GM23338 (cell line): ENCODE data around the gene PLXNA2. TPM values are rescaled to one million over a fixed set of nuclear protein-coding genes. Genes with fewer than 3 reads are reported as not detected.

ENCODE experiments used
- ATAC-seq: fragments of 200-7000 bp; cut with Tn5 transposase; 3 replicates; pipeline ENCODE4 v1.9.1; 2020
- DNase-seq: peaks from one replicate; pipeline ENCODE4 v3.0.0-alpha.2; 2015; ENCODE audit warnings: low spot score
- H2AFZ ChIP-seq: fragments of 200-600 bp; sonication (generic); 2 replicates; pipeline ENCODE4 v1.8.0; 2016; ENCODE audit warnings: antibody characterized with exemption, mild to moderate bottlenecking, moderate library complexity
- H3F3A ChIP-seq: fragments of 200-600 bp; sonication (generic); replicated peaks from 2 replicates; pipeline ENCODE4 v1.8.0; 2017; ENCODE audit warnings: antibody characterized with exemption, mixed run types, low read depth
- H3K27ac ChIP-seq: fragments of 200-600 bp; sonication (generic); 2 replicates; pipeline ENCODE4 v1.6.1; 2016; ENCODE audit warnings: low read depth
- H3K27me3 ChIP-seq: fragments of 200-600 bp; sonication (generic); 2 replicates; pipeline ENCODE4 v1.8.0; 2016; ENCODE audit warnings: mild to moderate bottlenecking, mixed run types, moderate library complexity; ENCODE audit not compliant: insufficient read depth
- H3K36me3 ChIP-seq: fragments of 200-600 bp; sonication (generic); 2 replicates; pipeline ENCODE4 v1.8.0; 2016; ENCODE audit warnings: mild to moderate bottlenecking; ENCODE audit not compliant: insufficient read depth
- H3K4me1 ChIP-seq: fragments of 200-600 bp; sonication (generic); 2 replicates; pipeline ENCODE4 v1.8.0; 2016; ENCODE audit warnings: mild to moderate bottlenecking, moderate library complexity; ENCODE audit not compliant: insufficient read depth
- H3K4me2 ChIP-seq: fragments of 200-600 bp; sonication (generic); 2 replicates; pipeline ENCODE4 v1.7.1; 2017; ENCODE audit warnings: mixed run types
- H3K4me3 ChIP-seq: fragments of 200-600 bp; sonication (generic); 2 replicates; pipeline ENCODE4 v1.6.1; 2016; ENCODE audit warnings: mixed run types
- H3K79me2 ChIP-seq: fragments of 200-600 bp; sonication (generic); replicated peaks from 2 replicates; pipeline ENCODE4 v1.8.0; 2017; ENCODE audit warnings: mild to moderate bottlenecking; ENCODE audit not compliant: insufficient read depth
- H3K9me2 ChIP-seq: fragments of 200-600 bp; sonication (generic); 2 replicates; pipeline ENCODE4 v1.8.0; 2017; ENCODE audit not compliant: insufficient read depth
- H4K20me1 ChIP-seq: fragments of 200-600 bp; sonication (generic); replicated peaks from 2 replicates; pipeline ENCODE4 v1.8.0; 2017; ENCODE audit warnings: mild to moderate bottlenecking; ENCODE audit not compliant: insufficient read depth
- H3K27ac Mint-ChIP-seq: 2 replicates; pipeline ENCODE4 v1.8.0; 2020; ENCODE audit warnings: inconsistent platforms, mild to moderate bottlenecking, moderate library complexity, mixed read lengths
- H3K27me3 Mint-ChIP-seq: 3 replicates; pipeline ENCODE4 v1.8.0; 2022; ENCODE audit warnings: low read depth, mild to moderate bottlenecking, moderate library complexity, mixed read lengths, inconsistent platforms; ENCODE audit not compliant: insufficient read depth, poor library complexity
- H3K36me3 Mint-ChIP-seq: 3 replicates; pipeline ENCODE4 v1.8.0; 2021; ENCODE audit warnings: low read depth, mild to moderate bottlenecking, inconsistent platforms, moderate library complexity, mixed read lengths
- H3K4me1 Mint-ChIP-seq: 3 replicates; pipeline ENCODE4 v1.8.0; 2020; ENCODE audit warnings: mild to moderate bottlenecking, inconsistent platforms, mixed read lengths
- H3K4me3 Mint-ChIP-seq: 3 replicates; pipeline ENCODE4 v1.8.0; 2021; ENCODE audit warnings: moderate library complexity, mild to moderate bottlenecking, inconsistent platforms, mixed read lengths
- H3K9me3 Mint-ChIP-seq: 3 replicates; pipeline ENCODE4 v1.8.0; 2020; ENCODE audit warnings: moderate library complexity, mild to moderate bottlenecking, inconsistent platforms, mixed read lengths
- CREB1 ChIP-seq: fragments of 250-450 bp; sonication (Bioruptor Pico); IDR thresholded peaks from 2 replicates; pipeline ENCODE4 v1.5.0; 2020; ENCODE audit warnings: low read depth, mild to moderate bottlenecking, moderate library complexity
- JUNB ChIP-seq: IDR thresholded peaks from one replicate; pipeline ENCODE4 v1.6.1; 2016; ENCODE audit warnings: antibody characterized with exemption; ENCODE audit not compliant: unreplicated experiment
- NANOG ChIP-seq: IDR thresholded peaks from 2 replicates; pipeline ENCODE4 v1.6.1; 2016; ENCODE audit warnings: antibody characterized with exemption, borderline replicate concordance
- POLR2AphosphoS5 ChIP-seq: IDR thresholded peaks from 2 replicates; pipeline ENCODE4 v1.6.1; 2016; ENCODE audit warnings: antibody characterized with exemption, low read depth
- STAT1 ChIP-seq: IDR thresholded peaks from one replicate; pipeline ENCODE4 v1.6.1; 2016; ENCODE audit warnings: antibody characterized with exemption; ENCODE audit not compliant: unreplicated experiment
- polyA plus RNA-seq: library from polyadenylated mRNA; unstranded; fragments of >200 nt; fragmentation: Nextera tagmentation; extraction: Ambion mirVana; gene quantifications from 2 replicates; pipeline ENCODE4 v1.2.1, GENCODE V29; 2016
- total RNA-seq: library from RNA; depleted of rRNA; stranded (reverse); fragments of >200 nt; shearing (Covaris generic); gene quantifications from 2 replicates; pipeline ENCODE4 v1.2.3, GENCODE V29; 2014
- TF ChIP-seq, protein P1 (sequence below): IDR thresholded peaks from one replicate; pipeline ENCODE4 v1.6.1; 2018; ENCODE audit warnings: antibody characterized with exemption; ENCODE audit not compliant: unreplicated experiment
- TF ChIP-seq, protein P2 (sequence below): fragments of 250-450 bp; sonication (Bioruptor Pico); IDR thresholded peaks from 2 replicates; pipeline ENCODE4 v1.5.0; 2020; ENCODE audit warnings: mild to moderate bottlenecking, moderate library complexity
- TF ChIP-seq, protein P3 (sequence below), 2 experiments: fragments of 200-600 bp in 1 of 2; sonication (generic) in 1 of 2; conservative IDR thresholded peaks; 2 replicates each; pipeline versions ENCODE4 v1.5.1 to v1.6.1; 2016 to 2017; ENCODE audit warnings: antibody characterized with exemption in 2 of 2, low read depth in 2 of 2, mild to moderate bottlenecking in 2 of 2, moderate library complexity in 1 of 2

Gene PLXNA2
- total and polyA plus RNA-seq, 2 experiments from 2014 or later = 0.40 to 1.8 TPM

DNA sequence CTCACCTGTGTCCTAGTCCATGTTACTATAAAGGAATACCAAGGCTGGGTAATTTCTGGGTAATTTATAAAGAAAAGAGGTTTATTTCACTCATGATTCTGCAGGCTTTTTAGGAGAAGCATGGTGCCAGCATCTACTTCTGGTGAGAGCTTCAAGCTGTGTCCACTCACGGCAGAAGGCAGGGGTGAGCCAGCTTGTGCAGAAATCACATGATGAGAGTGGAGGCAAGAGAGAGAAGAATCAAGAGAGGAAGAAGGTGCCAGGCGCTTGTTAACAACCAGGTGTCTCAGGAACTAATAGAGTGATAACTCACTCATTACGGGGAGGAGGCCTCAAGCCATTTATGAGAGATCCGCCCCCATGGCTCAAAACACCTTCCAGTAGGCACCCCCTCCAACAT lies 265.7 kb downstream of the PLXNA2 start:
- no peaks in the 10 kb centered on the region for H3K36me3 Mint-ChIP-seq

More for the DNA sequence above, 265.7 kb downstream of the PLXNA2 start:
- no peaks in the 10 kb centered on the region for H3K9me2 ChIP-seq
- no peak overlapping the region for H3K27ac ChIP-seq
- Mint-ChIP-seq H3K4me3 (no peak overlapping the region), H3K9me3 (no peaks in the 10 kb centered on the region), H3K27ac (no peak overlapping the region), H3K27me3 (peaks cover 2% of the 10 kb centered on the region), H3K4me1 (no peaks in the 10 kb centered on the region)
- no peak overlapping the region for H3K4me2 ChIP-seq
- no peaks in the 10 kb centered on the region for H3K4me1 ChIP-seq
- H3K4me3 ChIP-seq = no peak overlapping the region
- H3K27me3 ChIP-seq = no peaks in the 10 kb centered on the region
- H4K20me1 ChIP-seq = no peaks in the 10 kb centered on the region
- ATAC-seq (no peak), DNase-seq (no peak)
- no peaks in the 10 kb centered on the region for H3K36me3 ChIP-seq
- H3K79me2 ChIP-seq = no peaks in the 10 kb centered on the region
- H3F3A ChIP-seq = no peaks in the 10 kb centered on the region
- H2AFZ ChIP-seq = 0 out of 2 replicates have a peak overlapping the region, but pooled peaks have one; percentile 40
- TF ChIP-seq NANOG = no peak
- no peak for TF ChIP-seq POLR2AphosphoS5
- no peak for TF ChIP-seq STAT1
- TF ChIP-seq CREB1 (CRISPR knock-in tag) = no peak
- no peak for TF ChIP-seq JUNB
- TF ChIP-seq, protein P1, sequence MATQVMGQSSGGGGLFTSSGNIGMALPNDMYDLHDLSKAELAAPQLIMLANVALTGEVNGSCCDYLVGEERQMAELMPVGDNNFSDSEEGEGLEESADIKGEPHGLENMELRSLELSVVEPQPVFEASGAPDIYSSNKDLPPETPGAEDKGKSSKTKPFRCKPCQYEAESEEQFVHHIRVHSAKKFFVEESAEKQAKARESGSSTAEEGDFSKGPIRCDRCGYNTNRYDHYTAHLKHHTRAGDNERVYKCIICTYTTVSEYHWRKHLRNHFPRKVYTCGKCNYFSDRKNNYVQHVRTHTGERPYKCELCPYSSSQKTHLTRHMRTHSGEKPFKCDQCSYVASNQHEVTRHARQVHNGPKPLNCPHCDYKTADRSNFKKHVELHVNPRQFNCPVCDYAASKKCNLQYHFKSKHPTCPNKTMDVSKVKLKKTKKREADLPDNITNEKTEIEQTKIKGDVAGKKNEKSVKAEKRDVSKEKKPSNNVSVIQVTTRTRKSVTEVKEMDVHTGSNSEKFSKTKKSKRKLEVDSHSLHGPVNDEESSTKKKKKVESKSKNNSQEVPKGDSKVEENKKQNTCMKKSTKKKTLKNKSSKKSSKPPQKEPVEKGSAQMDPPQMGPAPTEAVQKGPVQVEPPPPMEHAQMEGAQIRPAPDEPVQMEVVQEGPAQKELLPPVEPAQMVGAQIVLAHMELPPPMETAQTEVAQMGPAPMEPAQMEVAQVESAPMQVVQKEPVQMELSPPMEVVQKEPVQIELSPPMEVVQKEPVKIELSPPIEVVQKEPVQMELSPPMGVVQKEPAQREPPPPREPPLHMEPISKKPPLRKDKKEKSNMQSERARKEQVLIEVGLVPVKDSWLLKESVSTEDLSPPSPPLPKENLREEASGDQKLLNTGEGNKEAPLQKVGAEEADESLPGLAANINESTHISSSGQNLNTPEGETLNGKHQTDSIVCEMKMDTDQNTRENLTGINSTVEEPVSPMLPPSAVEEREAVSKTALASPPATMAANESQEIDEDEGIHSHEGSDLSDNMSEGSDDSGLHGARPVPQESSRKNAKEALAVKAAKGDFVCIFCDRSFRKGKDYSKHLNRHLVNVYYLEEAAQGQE = no peak
- TF ChIP-seq, protein P2, sequence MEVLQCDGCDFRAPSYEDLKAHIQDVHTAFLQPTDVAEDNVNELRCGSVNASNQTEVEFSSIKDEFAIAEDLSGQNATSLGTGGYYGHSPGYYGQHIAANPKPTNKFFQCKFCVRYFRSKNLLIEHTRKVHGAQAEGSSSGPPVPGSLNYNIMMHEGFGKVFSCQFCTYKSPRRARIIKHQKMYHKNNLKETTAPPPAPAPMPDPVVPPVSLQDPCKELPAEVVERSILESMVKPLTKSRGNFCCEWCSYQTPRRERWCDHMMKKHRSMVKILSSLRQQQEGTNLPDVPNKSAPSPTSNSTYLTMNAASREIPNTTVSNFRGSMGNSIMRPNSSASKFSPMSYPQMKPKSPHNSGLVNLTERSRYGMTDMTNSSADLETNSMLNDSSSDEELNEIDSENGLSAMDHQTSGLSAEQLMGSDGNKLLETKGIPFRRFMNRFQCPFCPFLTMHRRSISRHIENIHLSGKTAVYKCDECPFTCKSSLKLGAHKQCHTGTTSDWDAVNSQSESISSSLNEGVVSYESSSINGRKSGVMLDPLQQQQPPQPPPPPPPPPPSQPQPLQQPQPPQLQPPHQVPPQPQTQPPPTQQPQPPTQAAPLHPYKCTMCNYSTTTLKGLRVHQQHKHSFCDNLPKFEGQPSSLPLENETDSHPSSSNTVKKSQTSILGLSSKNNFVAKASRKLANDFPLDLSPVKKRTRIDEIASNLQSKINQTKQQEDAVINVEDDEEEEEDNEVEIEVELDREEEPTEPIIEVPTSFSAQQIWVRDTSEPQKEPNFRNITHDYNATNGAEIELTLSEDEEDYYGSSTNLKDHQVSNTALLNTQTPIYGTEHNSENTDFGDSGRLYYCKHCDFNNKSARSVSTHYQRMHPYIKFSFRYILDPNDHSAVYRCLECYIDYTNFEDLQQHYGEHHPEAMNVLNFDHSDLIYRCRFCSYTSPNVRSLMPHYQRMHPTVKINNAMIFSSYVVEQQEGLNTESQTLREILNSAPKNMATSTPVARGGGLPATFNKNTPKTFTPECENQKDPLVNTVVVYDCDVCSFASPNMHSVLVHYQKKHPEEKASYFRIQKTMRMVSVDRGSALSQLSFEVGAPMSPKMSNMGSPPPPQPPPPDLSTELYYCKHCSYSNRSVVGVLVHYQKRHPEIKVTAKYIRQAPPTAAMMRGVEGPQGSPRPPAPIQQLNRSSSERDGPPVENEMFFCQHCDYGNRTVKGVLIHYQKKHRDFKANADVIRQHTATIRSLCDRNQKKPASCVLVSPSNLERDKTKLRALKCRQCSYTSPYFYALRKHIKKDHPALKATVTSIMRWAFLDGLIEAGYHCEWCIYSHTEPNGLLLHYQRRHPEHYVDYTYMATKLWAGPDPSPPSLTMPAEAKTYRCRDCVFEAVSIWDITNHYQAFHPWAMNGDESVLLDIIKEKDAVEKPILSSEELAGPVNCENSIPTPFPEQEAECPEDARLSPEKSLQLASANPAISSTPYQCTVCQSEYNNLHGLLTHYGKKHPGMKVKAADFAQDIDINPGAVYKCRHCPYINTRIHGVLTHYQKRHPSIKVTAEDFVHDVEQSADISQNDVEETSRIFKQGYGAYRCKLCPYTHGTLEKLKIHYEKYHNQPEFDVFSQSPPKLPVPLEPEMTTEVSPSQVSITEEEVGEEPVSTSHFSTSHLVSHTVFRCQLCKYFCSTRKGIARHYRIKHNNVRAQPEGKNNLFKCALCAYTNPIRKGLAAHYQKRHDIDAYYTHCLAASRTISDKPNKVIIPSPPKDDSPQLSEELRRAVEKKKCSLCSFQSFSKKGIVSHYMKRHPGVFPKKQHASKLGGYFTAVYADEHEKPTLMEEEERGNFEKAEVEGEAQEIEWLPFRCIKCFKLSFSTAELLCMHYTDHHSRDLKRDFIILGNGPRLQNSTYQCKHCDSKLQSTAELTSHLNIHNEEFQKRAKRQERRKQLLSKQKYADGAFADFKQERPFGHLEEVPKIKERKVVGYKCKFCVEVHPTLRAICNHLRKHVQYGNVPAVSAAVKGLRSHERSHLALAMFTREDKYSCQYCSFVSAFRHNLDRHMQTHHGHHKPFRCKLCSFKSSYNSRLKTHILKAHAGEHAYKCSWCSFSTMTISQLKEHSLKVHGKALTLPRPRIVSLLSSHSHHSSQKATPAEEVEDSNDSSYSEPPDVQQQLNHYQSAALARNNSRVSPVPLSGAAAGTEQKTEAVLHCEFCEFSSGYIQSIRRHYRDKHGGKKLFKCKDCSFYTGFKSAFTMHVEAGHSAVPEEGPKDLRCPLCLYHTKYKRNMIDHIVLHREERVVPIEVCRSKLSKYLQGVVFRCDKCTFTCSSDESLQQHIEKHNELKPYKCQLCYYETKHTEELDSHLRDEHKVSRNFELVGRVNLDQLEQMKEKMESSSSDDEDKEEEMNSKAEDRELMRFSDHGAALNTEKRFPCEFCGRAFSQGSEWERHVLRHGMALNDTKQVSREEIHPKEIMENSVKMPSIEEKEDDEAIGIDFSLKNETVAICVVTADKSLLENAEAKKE (CRISPR knock-in tag) = no peak
- TF ChIP-seq, protein P3, sequence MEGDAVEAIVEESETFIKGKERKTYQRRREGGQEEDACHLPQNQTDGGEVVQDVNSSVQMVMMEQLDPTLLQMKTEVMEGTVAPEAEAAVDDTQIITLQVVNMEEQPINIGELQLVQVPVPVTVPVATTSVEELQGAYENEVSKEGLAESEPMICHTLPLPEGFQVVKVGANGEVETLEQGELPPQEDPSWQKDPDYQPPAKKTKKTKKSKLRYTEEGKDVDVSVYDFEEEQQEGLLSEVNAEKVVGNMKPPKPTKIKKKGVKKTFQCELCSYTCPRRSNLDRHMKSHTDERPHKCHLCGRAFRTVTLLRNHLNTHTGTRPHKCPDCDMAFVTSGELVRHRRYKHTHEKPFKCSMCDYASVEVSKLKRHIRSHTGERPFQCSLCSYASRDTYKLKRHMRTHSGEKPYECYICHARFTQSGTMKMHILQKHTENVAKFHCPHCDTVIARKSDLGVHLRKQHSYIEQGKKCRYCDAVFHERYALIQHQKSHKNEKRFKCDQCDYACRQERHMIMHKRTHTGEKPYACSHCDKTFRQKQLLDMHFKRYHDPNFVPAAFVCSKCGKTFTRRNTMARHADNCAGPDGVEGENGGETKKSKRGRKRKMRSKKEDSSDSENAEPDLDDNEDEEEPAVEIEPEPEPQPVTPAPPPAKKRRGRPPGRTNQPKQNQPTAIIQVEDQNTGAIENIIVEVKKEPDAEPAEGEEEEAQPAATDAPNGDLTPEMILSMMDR (conservative IDR thresholded peaks at IDR 0.05; ENCODE audit: low read depth in 2 of 2) = no peak
